Lung (tissue), 12 donors: ENCODE data around the gene NPAS3. TPM values are rescaled to one million over a fixed set of nuclear protein-coding genes. Genes with fewer than 3 reads are reported as not detected.

Experiments
- ATAC-seq: fragments of 200-7000 bp; cut with Tn5 transposase; one replicate; pipeline ENCODE4 v1.9.1; 2020; ENCODE audit warnings: moderate number of reproducible peaks; ENCODE audit not compliant: insufficient read depth, low FRiP score
- DNase-seq, 3 donors: peaks; one replicate each; pipeline ENCODE4 v3.0.0-alpha.2; 2013 to 2017
- H3K27ac ChIP-seq, 2 donors: one replicate each; pipeline ENCODE4 v1.5.1; 2013; ENCODE audit warnings: mild to moderate bottlenecking in 2 of 2, moderate library complexity in 2 of 2, control low read depth in 1 of 2, inconsistent platforms in 1 of 2, low read depth in 1 of 2, low read length in 1 of 2
- H3K27me3 ChIP-seq, 3 donors: one replicate each; pipeline ENCODE4 v1.5.1; 2013; ENCODE audit warnings: low read length in 2 of 3; ENCODE audit not compliant: control insufficient read depth in 3 of 3, insufficient read depth in 3 of 3
- H3K36me3 ChIP-seq, 4 donors: one replicate each; pipeline ENCODE4 v1.5.1; 2013; ENCODE audit warnings: low read length in 4 of 4, mild to moderate bottlenecking in 1 of 4, moderate library complexity in 1 of 4; ENCODE audit not compliant: control insufficient read depth in 4 of 4, insufficient read depth in 4 of 4
- H3K4me1 ChIP-seq, 5 donors: one replicate each; pipeline ENCODE4 v1.5.1; 2013; ENCODE audit warnings: low read length in 5 of 5, mild to moderate bottlenecking in 2 of 5, moderate library complexity in 1 of 5; ENCODE audit not compliant: control insufficient read depth in 5 of 5, insufficient read depth in 5 of 5
- H3K4me3 ChIP-seq: one replicate; pipeline ENCODE4 v1.5.1; 2013; ENCODE audit warnings: mild to moderate bottlenecking, control low read depth, moderate library complexity
- H3K9ac ChIP-seq, 2 donors: one replicate each; pipeline ENCODE4 v1.5.1; 2013; ENCODE audit warnings: low read length in 2 of 2, control low read depth in 1 of 2; ENCODE audit not compliant: insufficient read depth in 1 of 2
- H3K9me3 ChIP-seq, 4 donors: one replicate each; pipeline ENCODE4 v1.5.1; 2013; ENCODE audit warnings: low read length in 3 of 4, mild to moderate bottlenecking in 1 of 4, moderate library complexity in 1 of 4; ENCODE audit not compliant: control insufficient read depth in 4 of 4, insufficient read depth in 3 of 4
- CTCF ChIP-seq: IDR thresholded peaks from 2 replicates; pipeline ENCODE4 v1.5.1; 2012; ENCODE audit warnings: mild to moderate bottlenecking; ENCODE audit errors: control extremely low read depth, extremely low read depth
- WGBS, 2 donors: extraction: QIAGEN DNeasy Blood & Tissue Kit; methylation state at CpG; one replicate each; pipeline ENCODE4 v1.1.7; 2013; 5-methylcytosine and 5-hydroxymethylcytosine counted together
- polyA plus RNA-seq, 2 donors: library from polyadenylated mRNA; stranded (reverse); fragments of 200-250 nt; gene quantifications; one replicate each; pipeline ENCODE4 v1.2.1, GENCODE V29; 2013
- total RNA-seq, 2 donors: library from RNA; depleted of rRNA in 1 of 2; stranded (reverse); fragments of >200 nt in 1 of 2; gene quantifications; one replicate each; pipeline ENCODE4 v1.2.1, GENCODE V29; 2014 to 2021
- donor health status: control.
- donor health status: control.
- donor health status: Bipolar disorder and iron deficiency.
- donor health status: healthy.
- donor health status: DM: yes; HTN: yes; CAD: no.

Gene NPAS3
- total and polyA plus RNA-seq, 4 donors = 0.13 to 0.48 (median 0.33) TPM

- H3K36me3 ChIP-seq = no peaks in the 10 kb centered on the region
- 92 to 93% methylated on average over 4 of the region's 4 CpGs for WGBS, 2 donors
- no peaks in the 10 kb centered on the region for H3K9me3 ChIP-seq
- no peak overlapping the region for H3K9ac ChIP-seq
- no peaks in the 10 kb centered on the region for H3K4me1 ChIP-seq
- DNase-seq = no peak
- no peak overlapping the region for H3K27ac ChIP-seq
- H3K4me3 ChIP-seq = no peak overlapping the region
- no peak for TF ChIP-seq CTCF
- no peaks in the 10 kb centered on the region for H3K27me3 ChIP-seq
- no peak for ATAC-seq
These were observed 729.4 kb downstream of the NPAS3 start for GRCh38 chr14:33668066-33668465.

- Histone ChIP-seq H3K36me3 (no peaks in the 10 kb centered on the region), H3K9me3 (no peaks in the 10 kb centered on the region), H3K27ac (no peak overlapping the region), H3K4me3 (no peak overlapping the region), H3K27me3 (no peaks in the 10 kb centered on the region), H3K4me1 (no peaks in the 10 kb centered on the region), H3K9ac (no peak overlapping the region)
- TF ChIP-seq CTCF = no peak
- ATAC-seq (no peak), DNase-seq (peak in 2 of 3 donors; percentile 15 to 47)
- 79 to 85% methylated on average over 2 of the region's 2 CpGs for WGBS, 2 donors
These were observed 730.4 kb downstream of the NPAS3 start for GRCh38 chr14:33669111-33669510.

GRCh38 chr14:33670235-33670634, 731.6 kb downstream of the NPAS3 start:
- no peak for TF ChIP-seq CTCF
- Histone ChIP-seq H3K9me3 (no peaks in the 10 kb centered on the region), H3K27ac (no peak overlapping the region), H3K36me3 (no peaks in the 10 kb centered on the region), H3K4me1 (no peaks in the 10 kb centered on the region), H3K9ac (no peak overlapping the region), H3K27me3 (no peaks in the 10 kb centered on the region), H3K4me3 (no peak overlapping the region)
- ATAC-seq (no peak), DNase-seq (no peak)
- WGBS, 2 donors = 87 to 96% methylated on average over 5 of the region's 5 CpGs

- no peaks in the 10 kb centered on the region for H3K4me1 ChIP-seq
- no peaks in the 10 kb centered on the region for H3K9me3 ChIP-seq
- 54 to 60% methylated on average over 1 of the region's 1 CpG for WGBS, 2 donors
- H3K36me3 ChIP-seq = no peaks in the 10 kb centered on the region
- no peak overlapping the region for H3K27ac ChIP-seq
- ATAC-seq = no peak
- no peak overlapping the region for H3K9ac ChIP-seq
- peak in 1 of 3 donors; percentile 26 for DNase-seq
- no peak for TF ChIP-seq CTCF
- H3K27me3 ChIP-seq = no peaks in the 10 kb centered on the region
- H3K4me3 ChIP-seq = no peak overlapping the region
These were observed 732.9 kb downstream of the NPAS3 start for GRCh38 chr14:33671556-33671955.
